HepG2 (cell line): ENCODE data around the gene ESYT1. TPM values are rescaled to one million over a fixed set of nuclear protein-coding genes. Genes with fewer than 3 reads are reported as not detected.

ENCODE experiments used
- FOXA1 ChIP-seq, 2 experiments: fragments of 450-650 bp in 1 of 2; sonication (generic) in 1 of 2; formaldehyde crosslinking in 1 of 2; IDR thresholded peaks; 2 replicates each; pipeline versions ENCODE4 v1.4.0 to v1.6.1; 2016 to 2020; ENCODE audit warnings: missing genetic modification reagents in 1 of 2
- HNF1A ChIP-seq, 2 experiments: sonication (generic) in 1 of 2; formaldehyde crosslinking in 1 of 2; IDR thresholded peaks; 2 replicates each; pipeline versions ENCODE4 v1.4.0 to v1.6.1; 2016 to 2020; ENCODE audit warnings: borderline replicate concordance in 1 of 2, low read depth in 1 of 2, mild to moderate bottlenecking in 1 of 2, missing genetic modification reagents in 1 of 2
- MTF2 ChIP-seq: sonication (generic); formaldehyde crosslinking; IDR thresholded peaks from 2 replicates; pipeline ENCODE4 v1.5.0; 2020; ENCODE audit warnings: missing genetic modification reagents, borderline replicate concordance
- PLSCR1 ChIP-seq: sonication (generic); formaldehyde crosslinking; IDR thresholded peaks from 2 replicates; pipeline ENCODE4 v1.5.0; 2020; ENCODE audit warnings: missing genetic modification reagents, mild to moderate bottlenecking, borderline replicate concordance
- RORA ChIP-seq: sonication (generic); formaldehyde crosslinking; IDR thresholded peaks from 2 replicates; pipeline ENCODE4 v1.5.0; 2020; ENCODE audit warnings: mild to moderate bottlenecking, missing genetic modification reagents, moderate library complexity
- ZKSCAN8 ChIP-seq: IDR thresholded peaks from 2 replicates; pipeline ENCODE4 v1.6.1; 2016; ENCODE audit warnings: borderline replicate concordance, missing genetic modification reagents, missing compliant biosample characterization
- ZNF121 ChIP-seq: sonication (generic); formaldehyde crosslinking; IDR thresholded peaks from 2 replicates; pipeline ENCODE4 v1.5.0; 2020; ENCODE audit warnings: mild to moderate bottlenecking, missing genetic modification reagents
- ZNF317 ChIP-seq: sonication (generic); formaldehyde crosslinking; IDR thresholded peaks from 2 replicates; pipeline ENCODE4 v1.5.0; 2020; ENCODE audit warnings: mild to moderate bottlenecking, missing genetic modification reagents
- ZNF546 ChIP-seq: sonication (generic); formaldehyde crosslinking; conservative IDR thresholded peaks from 2 replicates; pipeline ENCODE4 v1.8.1; 2023; ENCODE audit warnings: mild to moderate bottlenecking, missing genetic modification reagents
- ZNF609 ChIP-seq: sonication (generic); formaldehyde crosslinking; IDR thresholded peaks from 2 replicates; pipeline ENCODE4 v1.4.0; 2020; ENCODE audit warnings: mild to moderate bottlenecking, missing genetic modification reagents, borderline replicate concordance
- polyA plus RNA-seq, 8 experiments: library from polyadenylated mRNA; depleted of rRNA in 3 of 8; stranded (reverse) in 7 of 8; unstranded in 1 of 8; fragments of >200 nt; fragmentation: Illumina TruSeq in 4 of 8; extraction: Trizol in 4 of 8; gene quantifications; 2 replicates each; pipeline versions ENCODE4 v1.2.1 to v1.2.3, GENCODE V29; 2011 to 2016; ENCODE audit warnings: low read depth in 4 of 8, missing spikeins in 1 of 8, mixed read lengths in 1 of 8; ENCODE audit not compliant: insufficient read depth in 1 of 8
- total RNA-seq, 5 experiments: library from RNA; depleted of rRNA; stranded (reverse); fragments of >200 nt; fragmentation: Illumina TruSeq; extraction: Trizol; gene quantifications; 2 replicates each; pipeline ENCODE4 v1.2.3, GENCODE V29; 2016; ENCODE audit warnings: low read depth in 1 of 5
- TF ChIP-seq, protein P1 (sequence below): IDR thresholded peaks from 2 replicates; pipeline ENCODE4 v1.6.1; 2012; ENCODE audit warnings: inconsistent platforms
- TF ChIP-seq, protein P2 (sequence below): sonication (generic); formaldehyde crosslinking; IDR thresholded peaks from 2 replicates; pipeline ENCODE4 v1.9.0; 2021; ENCODE audit warnings: missing genetic modification reagents, mild to moderate bottlenecking, borderline replicate concordance

The ESYT1 gene
- total and polyA plus RNA-seq, 2 of the 13 experiments (the other 11 are each of a cell fraction or from before 2014, with no cell fraction given) = 66.9 to 71.0 TPM

DNA sequence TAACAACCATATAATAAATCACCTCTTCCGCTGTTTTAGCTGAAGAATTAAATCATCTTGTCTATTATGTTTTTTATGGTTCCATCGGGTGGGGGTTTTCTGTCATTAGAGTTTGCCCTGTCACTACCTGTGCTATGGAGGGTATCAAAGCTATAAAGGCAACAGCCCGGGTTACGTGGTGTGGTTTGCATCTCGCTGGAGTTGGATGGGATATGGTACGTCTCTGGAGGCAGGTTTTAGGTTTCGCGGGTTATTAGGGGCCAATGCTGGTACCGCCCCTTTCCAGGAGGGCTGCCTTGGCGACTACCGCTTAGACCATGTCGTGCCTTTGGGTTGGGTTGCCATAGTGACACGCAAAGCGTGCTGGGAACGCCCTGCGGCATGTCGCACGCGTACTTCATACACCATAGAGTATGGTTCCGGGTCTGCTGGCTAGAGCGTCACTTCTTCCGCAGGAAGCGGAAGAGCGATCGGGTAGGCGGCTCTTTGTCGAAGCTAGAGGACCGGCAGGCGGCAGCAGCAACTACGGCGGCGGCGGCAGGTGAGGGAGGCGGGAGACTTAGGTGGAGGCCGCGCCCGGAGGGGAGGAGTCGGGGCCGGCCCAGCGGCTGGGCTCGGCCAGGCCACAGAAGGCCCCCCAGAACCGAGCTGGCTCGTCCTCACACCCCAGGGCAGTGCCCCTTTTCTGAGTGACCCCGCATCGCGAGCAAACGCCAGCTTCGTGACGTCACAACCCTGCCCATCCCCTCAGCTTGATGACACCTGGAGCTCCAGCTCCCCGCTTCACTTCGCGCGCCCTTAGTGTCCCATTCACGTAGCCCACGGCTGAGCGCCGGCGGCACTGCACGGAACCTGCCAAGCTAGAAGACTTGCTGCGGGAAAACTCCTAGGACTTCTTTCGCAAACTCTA, 10.0 kb upstream of the ESYT1 start, which contains the start of gene ZC3H10 (continued):
- no peak for TF ChIP-seq PLSCR1 (CRISPR knock-in tag)
- TF ChIP-seq, protein P1, sequence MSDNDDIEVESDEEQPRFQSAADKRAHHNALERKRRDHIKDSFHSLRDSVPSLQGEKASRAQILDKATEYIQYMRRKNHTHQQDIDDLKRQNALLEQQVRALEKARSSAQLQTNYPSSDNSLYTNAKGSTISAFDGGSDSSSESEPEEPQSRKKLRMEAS = peak; percentile 92
- TF ChIP-seq FOXA1 (IDR thresholded peaks at IDR 0.05) = no peak
- peak; percentile 45; the same call in 1 of the 2 replicates for TF ChIP-seq FOXA1 (CRISPR knock-in tag; IDR thresholded peaks at IDR 0.05)
- TF ChIP-seq ZNF546 = no peak
- TF ChIP-seq ZNF609 = no peak; the same call in 1 of the 2 replicates
- no peak for TF ChIP-seq MTF2 (CRISPR knock-in tag)
- TF ChIP-seq ZKSCAN8 (CRISPR knock-in tag) = 0 out of 2 replicates have a peak, but pooled peaks have one; percentile 55
- no peak; the same call in 1 of the 2 replicates for TF ChIP-seq HNF1A (IDR thresholded peaks at IDR 0.05; ENCODE audit: low read depth)
- TF ChIP-seq HNF1A (CRISPR knock-in tag; IDR thresholded peaks at IDR 0.05; ENCODE audit: borderline replicate concordance) = peak; percentile 73; the same call in 1 of the 2 replicates
- TF ChIP-seq, protein P2, sequence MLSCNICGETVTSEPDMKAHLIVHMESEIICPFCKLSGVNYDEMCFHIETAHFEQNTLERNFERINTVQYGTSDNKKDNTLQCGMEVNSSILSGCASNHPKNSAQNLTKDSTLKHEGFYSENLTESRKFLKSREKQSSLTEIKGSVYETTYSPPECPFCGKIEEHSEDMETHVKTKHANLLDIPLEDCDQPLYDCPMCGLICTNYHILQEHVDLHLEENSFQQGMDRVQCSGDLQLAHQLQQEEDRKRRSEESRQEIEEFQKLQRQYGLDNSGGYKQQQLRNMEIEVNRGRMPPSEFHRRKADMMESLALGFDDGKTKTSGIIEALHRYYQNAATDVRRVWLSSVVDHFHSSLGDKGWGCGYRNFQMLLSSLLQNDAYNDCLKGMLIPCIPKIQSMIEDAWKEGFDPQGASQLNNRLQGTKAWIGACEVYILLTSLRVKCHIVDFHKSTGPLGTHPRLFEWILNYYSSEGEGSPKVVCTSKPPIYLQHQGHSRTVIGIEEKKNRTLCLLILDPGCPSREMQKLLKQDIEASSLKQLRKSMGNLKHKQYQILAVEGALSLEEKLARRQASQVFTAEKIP (CRISPR knock-in tag) = no peak
- TF ChIP-seq RORA (CRISPR knock-in tag) = no peak
- TF ChIP-seq ZNF121 (CRISPR knock-in tag) = no peak
- 0 out of 2 replicates have a peak, but pooled peaks have one; percentile 48 for TF ChIP-seq ZNF317 (CRISPR knock-in tag)
